Epidermal melanocyte (primary cell): ENCODE measurements around the gene GLCCI1.
"Not testable (repeated sequence)": the region's sequence is repeated elsewhere in the genome, so short reads cannot be mapped to it uniquely, and the experiment has no call there.

Source experiments
- DNase-seq: peaks from one replicate; pipeline ENCODE4 v3.0.0; 2011; ENCODE audit warnings: low spot score; ENCODE audit not compliant: insufficient read length

The GLCCI1 gene

DNA sequence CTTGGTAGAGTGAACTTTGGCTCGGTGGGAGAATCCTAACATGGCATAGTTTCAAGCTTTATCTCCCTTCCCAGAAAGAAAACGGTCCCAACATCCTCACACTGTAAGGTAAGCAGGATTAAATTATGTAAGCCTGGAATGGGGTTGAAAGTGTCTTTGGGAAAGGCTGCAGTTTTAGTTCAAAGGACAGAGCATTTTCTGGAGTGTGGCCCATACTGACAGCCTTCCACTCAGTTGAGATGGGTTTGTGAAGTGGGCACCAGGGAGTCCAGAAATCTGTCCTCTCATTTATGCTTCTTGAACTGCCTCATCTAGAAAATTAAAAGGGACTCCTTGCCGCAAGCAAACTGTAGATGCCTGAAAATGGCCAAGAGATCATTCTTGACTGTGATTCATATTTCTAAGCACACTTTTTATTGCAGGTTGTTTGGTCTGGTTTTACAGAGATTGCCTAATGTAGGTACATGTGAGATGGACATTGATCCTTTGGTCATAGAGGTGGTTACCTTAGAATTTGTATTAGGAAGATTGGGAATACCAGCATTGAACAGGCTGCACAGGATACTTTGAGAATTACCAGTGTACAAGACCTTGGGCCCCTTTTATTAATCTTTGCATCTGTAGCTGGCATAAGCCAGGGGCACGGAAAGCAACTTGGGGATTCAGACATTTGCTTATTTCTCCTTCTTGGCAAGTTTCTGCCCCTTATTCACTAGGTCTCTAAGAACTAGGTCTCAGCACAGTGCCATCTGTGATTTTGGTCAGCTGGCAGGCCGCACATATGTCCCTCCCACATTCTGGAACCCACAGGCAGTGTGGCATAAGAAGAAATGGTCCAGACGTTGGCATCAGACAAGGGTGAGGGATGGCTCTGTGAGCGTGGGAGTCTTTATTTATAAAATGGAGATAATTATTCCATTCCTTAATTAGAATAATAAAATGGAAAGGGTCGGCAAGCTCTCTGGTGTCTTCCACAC lies 125.9 kb downstream of the GLCCI1 start:
- DNase-seq: no peak

DNA sequence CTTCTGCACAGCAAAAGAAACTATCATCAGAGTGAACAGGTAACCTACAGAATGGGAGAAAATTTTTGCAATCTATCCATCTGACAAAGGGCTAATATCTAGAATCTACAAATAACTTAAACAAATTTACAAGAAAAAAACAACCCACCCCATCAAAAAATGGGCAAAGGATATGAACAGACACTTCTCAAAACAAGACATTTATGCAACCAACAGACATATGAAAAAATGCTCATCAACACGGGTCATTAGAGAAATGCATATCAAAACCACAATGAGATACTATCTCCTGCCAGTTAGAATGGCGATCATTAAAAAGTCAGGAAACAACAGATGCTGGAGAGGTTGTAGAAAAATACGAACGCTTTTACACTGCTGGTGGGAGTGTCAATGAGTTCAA lies 132.7 kb downstream of the GLCCI1 start:
- not testable (repeated sequence) for DNase-seq

DNA sequence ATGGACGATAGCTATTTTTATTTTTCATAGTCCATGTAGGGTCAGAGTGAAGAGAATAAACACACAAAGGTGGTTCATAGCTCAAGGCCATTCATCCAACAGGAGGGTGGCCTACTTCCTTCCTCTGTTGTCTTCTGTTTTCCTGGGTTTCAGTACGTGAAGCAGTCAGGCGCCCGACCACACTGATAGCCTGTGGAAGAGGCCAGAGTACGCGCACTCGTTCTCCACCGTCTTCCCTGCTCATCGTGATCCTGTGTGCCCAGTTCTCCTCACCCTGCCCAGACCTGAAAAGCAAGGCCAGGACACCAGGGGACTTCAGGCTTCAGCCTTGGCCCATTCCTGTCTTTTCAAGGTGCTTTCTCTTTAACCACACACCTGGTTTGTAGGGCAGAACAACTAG lies 134.7 kb downstream of the GLCCI1 start:
- no peak for DNase-seq

DNA sequence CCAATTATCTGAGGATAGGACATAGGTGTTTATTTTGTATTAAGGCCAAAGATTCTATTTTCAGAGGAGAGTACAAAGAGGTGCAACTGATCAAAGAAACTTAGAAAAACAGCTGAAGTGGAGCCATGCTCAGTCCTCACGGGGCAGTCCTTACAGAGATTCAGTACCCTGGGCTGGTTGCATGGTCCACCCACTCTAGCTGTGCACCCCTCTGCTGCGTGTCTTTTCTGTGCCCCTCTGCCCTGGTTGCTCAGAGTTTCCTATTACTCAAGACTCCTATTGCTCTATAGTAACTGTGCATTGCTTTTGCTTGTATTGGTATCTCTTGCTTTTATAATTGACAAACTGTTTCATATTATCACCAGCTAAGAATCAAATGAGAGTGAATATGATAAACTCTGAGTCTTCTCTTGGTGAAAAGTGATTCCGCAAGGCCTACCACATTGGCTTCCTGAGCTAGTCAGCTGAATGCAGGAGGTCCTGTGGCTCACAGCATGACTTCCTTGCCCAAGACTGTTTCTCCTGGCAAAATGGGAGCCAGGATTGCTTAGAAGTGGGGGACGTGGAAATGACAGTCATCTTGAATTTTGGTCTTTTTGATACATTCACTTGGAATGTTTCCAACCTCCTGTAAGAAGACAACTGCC lies 137.0 kb downstream of the GLCCI1 start:
- no peak for DNase-seq

DNA sequence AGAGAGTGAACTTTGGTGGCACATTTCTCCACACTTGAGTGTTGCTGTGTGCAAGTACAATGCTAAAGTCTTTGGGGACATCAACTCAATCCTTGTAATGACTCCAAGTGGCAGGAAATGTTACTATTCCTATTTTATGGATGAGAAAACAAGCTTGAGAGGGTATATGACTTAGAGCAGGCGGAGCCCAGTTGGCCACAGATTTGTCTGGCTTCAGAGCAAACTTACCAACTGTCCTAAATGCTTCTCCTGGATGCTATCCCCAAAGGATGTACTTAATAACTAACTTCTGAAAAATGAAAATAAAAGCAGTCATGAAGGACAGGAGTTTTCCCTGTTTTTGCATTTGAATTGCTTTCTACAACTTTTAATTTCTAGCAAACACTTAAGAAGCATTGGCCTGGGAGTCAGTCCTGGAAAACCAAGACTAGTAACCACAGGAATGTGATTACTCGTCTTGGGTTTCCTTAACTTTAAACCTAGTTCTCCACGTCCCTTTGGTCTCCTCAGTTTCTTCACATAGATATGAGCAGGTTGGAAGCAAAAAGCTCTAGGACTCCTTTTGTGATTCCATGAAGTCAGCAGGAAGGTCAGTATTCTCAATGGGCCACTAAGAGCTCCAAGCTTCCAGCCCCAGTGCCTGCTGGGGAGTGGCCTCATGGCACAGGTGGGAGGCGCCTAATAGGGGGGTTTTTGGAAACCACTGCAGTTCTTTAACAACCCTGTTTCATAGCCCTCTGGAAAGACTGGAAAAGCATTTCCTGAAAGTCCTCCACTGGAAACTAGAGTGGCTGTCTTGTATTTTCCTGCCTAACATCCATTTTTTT lies 140.8 kb downstream of the GLCCI1 start:
- DNase-seq: no peak

DNA sequence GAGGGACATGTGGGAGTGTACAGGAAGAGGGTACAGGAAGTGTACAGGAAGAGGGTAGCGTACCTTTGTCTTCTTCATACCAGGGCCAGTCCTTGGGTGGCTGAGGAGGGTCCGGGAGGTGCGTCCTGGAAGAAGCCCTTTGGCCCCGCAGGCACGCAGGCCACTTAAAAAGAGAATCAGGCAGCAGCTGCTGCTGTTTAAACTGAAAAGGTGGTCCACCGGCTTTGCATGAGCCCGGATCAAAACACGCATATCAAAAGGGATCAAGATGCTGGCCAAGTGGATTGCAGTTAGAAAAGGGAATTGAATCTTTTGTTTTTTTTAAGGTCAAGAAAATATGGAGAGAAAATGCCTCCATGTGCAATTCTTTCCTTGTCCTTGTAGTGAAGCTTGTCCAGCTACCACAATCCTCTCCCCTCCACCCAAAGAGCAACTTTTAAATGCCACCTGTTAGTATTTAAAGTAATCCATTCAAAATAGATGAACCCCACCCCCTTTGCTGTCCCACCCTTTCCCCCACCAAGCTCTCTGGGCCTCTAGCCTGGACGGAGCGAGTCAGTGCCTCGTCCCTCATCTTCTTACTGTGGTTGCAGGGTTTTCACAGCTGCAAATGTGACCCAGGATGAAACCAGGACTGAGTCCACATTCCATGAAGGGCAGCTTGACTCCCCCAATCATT lies 142.8 kb downstream of the GLCCI1 start:
- no peak for DNase-seq

DNA sequence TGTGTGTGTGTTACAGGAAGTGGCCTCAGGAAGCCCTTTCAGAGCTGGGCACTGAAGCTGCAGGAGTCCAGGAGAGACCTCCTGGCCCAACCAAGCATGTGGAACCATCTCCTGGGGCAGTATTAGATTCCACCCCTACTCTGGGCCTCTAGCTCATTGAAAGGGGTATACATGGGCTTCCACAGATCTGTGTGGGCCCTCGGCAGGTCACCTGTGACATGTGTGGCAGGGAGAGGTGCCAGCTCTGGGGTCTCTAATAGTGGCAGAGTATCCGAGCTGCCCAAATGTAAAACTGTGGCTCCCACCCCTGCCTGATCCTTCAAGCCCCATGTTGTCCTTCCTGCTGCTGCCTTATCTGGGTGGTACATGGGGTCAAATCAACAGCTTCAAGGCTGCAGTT lies 144.1 kb downstream of the GLCCI1 start:
- no peak for DNase-seq

DNA sequence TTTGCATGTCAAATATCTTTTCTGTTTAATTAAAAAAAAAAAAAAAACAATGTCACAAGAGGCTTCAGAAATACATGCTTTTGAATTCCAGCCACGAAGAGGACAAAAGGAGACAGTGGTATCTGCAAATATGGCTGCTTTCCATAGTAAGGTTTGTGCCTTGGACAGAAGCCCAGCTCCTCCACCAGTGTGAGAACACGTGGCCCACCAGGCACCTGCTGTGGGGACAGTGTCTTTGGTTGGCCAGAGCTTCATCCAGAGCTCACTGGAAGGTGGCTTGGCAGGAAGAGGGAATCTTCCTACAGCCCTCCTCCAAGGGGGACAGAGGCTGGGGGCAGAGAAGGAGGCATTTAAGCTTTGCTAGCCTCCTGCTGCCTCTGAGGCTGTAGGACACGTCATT lies 144.6 kb downstream of the GLCCI1 start:
- no peak for DNase-seq

DNA sequence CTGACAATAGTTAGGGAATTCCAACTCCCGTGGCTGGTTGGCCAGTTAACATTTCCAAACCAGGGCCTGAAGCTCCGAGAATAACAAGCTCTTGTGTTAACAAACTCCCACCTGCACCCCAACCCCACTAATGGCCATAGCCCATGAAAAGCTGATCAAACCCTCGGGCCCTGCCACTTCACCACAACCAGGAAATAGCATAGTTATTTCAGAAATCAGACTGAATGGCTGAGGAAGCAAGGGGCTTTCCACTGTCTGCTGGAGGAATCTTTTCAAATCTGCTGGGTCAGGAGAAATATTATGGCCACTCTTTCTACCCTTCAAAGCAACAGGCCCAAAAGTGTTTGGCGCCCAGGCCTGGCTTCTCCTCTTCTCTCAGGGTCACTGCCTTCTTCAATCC lies 145.6 kb downstream of the GLCCI1 start:
- DNase-seq: no peak

DNA sequence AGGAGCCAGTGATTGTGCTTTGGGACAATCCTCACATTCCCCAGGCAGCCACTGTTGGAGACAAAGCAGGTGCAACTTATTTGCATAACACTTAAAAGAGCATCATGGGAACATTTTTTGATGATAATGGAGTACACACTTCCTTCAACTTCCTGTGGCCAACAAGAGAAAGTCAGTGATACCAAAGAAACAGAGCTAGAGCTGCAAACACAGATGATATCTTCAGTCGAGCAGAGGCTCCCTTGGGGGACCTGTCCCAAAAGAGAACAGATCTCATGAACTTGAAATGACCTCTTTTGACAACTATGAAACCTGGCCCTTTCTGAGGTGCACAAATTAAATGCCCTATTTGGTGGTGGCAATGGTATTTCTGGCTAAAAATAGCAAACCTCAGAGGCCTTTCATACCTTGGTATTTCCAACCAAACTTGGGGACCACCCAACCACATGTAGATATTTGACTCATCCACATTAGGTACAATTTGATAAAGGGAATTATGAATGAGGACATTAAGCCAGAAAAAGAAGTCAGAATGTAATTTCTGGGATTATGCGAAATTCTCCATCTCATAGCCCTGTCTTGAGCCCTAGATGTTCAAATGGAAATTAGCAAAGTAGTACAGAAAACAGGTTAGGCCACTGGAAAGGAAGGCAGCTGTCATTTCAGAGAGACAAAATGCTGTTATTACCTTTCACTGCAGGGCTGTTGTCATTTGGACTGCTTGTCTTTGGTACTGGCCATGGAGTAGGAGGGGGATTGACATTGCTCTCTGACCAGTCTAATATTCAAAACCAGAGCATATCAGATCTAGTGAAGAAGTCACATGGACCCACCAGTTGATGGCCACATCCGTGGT lies 147.2 kb downstream of the GLCCI1 start:
- no peak for DNase-seq

DNA sequence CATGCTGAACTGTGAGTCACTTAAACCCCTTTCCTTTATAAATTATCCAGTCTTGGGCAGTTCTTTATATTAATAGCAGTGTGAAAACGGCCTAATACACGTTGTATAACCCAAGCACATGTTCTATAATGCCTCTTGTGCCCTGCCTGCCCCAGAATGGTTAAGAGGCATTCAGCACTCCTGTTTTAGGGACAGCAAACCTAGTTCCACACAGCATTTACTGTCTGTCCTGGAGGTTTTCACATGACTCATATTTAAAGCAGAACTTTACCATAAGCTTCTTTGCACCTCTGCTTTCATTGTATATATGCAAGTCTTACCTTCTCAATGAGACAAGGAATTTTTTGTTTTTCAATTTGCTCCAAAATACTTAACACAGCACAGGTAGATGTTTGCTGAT lies 148.6 kb downstream of the GLCCI1 start:
- DNase-seq: no peak

DNA sequence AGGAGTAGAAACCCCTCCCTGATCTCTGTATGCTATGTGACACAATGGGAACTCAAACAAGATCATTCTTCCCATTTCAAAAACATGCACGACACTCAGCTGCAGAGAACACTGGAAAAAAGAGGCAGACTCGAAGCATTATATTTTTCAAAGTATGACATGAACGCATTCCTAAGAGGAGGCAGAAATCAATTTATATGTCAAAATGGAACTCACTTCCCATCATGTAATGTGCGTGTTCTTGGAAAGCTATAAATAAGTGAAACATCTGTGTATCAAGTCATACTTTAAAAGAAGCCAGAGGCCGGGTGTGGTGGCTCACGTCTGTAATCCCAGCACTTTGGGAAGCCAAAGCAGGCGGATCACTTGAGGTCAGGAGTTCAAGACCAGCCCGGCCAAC lies 150.7 kb downstream of the GLCCI1 start:
- no peak for DNase-seq

DNA sequence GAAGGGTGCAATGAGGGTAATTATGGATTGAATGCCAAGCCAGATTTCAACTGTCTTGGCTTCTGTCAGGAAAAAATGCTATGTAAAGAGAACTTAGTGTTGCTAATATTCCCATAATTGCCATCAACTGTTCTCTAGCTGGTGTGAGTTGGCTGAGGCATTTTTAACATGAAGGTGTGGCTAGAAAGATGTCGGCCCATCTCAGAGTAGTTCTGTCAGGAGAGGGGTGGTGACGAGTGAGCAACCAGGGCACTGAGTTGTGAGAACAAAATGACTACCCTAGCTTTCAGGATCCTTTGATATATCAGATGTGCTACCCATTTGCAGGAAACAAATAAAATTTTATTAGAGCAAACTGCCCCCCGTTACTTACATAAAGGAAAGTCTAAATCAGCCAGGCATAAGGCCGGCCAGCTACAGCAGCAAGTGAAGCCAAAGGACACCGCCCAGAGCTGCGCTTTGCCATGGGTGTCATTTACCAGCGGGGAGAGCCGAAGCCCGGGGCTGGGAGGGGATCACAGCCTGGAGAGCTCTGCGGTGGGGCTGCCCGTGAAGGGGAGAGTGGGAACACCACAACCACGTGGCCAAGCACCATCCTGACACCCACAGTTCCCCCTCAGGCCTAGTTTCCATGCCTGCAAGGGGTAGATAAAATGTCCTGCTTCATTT lies 151.9 kb downstream of the GLCCI1 start:
- DNase-seq: no peak

DNA sequence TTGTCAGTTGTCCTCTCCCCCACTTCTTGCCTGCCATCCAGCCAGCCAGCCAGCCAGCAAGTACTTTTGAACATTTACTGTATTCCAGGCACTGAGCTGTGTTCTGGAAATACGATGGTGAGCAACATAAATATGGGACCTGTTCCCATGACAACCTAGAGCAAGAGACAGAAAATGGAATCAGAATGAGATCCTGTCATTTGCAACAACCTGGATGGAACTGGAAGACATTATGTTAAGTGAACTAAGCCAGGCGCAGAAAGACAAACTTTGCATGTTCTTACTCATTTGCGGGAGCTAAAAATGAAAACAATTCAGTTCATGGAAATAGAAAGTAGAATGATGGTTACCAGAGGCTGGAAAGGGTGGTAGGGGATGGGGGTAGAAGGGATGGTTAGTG lies 152.6 kb downstream of the GLCCI1 start:
- no peak for DNase-seq

DNA sequence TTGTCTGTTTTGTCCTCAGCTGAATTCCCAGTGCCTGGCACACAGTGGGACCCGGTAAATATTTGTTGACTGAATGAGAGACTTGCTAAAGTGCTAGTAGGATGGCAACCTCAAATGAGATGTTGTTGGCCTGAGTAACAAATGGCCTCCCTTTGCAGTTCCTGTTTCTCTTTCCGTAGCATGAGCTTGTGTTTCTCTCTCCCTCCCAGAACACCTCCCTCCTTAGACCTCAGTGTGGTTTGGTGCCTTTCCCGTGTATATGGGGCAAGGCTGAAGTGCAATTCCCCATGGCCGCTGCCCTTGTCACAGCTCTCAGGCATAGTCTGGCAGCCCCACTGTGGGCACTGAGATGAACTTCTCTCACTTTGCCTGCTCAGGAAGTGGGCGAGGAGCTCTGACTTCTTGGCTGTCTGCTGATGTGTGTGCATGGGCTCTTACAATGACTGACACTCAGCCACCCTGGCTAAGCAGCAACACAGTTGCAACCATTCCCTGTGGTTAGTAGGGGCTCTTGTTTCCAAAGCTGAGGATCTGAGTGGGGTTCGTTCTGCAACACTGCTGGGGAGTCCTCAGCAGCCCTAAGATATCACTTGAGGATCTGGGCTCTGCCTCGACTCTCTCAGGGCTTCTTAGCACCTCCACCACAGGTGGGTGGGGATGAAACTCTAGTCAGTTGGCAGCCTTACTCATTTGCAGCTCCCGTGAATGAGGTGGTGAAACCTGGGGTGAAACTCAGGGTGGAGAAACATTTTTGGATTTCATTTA lies 157.3 kb downstream of the GLCCI1 start:
- no peak for DNase-seq

DNA sequence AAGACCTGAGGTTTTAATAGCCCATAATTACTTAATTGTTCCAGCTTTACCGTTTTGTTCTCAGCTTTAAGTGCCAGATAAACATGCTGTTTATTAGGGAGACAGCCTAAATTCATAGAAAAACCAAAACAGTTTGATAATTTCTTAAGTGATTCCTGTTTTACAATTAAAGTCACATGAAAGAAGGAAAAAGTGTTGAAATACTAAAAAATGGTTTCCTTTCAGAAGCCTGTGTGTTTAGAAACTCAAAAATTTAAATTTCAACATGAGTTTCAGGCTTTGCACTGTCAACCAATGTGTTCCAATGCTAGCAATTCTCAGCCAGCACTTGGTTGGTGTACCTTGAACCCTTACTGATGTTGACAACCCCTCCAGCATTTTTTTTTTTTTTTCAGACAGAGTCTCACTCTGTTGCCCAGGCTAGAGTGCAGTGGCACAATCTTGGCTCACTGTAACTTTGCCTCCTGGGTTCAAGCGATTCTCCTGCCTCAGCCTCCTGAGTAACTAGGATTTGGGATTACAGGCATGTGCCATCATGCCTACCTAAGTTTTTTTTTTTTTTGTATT lies 158.1 kb downstream of the GLCCI1 start:
- DNase-seq: no peak

DNA sequence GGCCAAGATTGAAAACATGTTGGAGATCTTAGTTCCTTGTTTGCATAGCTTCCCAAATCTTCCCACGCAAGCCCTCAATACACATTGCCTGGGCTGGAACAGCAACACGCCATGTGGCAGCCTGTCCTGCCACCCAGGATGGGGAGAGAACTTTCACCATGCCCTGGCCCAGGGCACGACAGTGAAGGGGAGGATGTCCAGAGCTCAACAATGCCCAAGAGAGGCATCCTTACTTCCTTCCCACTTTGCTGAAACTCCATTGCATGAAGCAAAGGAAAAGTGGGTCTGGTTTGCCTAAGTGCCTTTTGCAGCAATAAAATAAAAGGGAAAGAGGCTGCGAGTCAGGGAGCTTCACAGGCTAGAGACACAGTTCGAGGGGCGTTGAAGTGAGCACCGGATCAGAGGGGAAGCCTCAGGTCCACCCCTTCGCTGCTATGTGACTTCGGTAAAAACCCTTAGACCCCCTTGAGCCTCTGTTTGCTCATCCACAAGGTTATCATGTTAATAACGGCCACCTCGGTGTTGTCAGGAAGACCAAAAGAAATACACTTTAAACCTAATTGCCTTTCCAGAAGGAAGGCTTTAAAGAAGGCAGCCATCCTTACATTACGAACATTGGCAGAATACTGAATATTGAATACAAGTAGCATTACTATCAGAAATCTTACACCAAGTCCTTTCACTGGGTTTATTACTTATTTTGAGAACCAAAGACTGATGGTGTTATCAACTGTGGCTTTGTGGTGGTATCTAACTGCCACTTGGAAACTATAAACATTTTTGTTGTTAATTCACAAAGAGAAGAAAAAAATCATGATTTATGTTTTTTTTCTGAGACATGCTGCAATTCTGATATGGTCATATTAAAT lies 160.1 kb downstream of the GLCCI1 start:
- DNase-seq: no peak

DNA sequence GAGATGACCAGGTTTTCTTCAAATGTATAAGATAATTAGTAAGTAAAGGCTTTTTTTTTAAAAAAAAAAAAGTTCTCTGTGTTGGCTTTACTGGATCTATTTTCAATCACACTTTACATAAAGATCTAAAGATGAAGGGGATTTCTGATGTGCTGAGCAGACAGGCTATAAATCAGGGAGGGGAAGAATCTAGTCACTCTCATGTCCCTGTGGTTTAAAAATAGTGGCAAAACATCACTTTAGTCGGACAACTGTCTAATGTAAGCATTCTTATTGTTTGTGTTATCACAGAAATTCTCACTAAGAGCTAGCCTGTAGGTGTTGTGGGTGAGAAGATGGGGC lies 160.7 kb downstream of the GLCCI1 start:
- DNase-seq: no peak
